ENCODE results near the gene PFKFB2. TPM values are rescaled to one million over a fixed set of nuclear protein-coding genes. Genes with fewer than 3 reads are reported as not detected.

The PFKFB2 gene
- polyA plus RNA-seq, 4 donors: 20.0 to 38.5 (median 25.8) TPM

Other genes starting within 250 kb of the PFKFB2 start
- gene IL20, start 187.7 kb upstream of the PFKFB2 start, polyA plus RNA-seq: not detected
- under 1 TPM in 2 of 4 donors, not detected in 2; 0.24 to 0.34 TPM for gene IL24, start 155.8 kb upstream of the PFKFB2 start, polyA plus RNA-seq
- 1 to 10 TPM; 1.1 to 6.9 (median 2.6) TPM for gene FCMR, start 131.3 kb upstream of the PFKFB2 start, polyA plus RNA-seq
- gene PIGR, start 106.8 kb upstream of the PFKFB2 start, polyA plus RNA-seq: 1,000 to 10,000 TPM in 1 of 4 donors, 100 to 1,000 TPM in 2, 1 to 10 TPM in 1; 2.7 to 3,013 (median 498) TPM
- 1 to 10 TPM in 2 of 4 donors, under 1 TPM in 2; 0.54 to 4.5 (median 0.91) TPM for gene FCAMR, start 82.8 kb upstream of the PFKFB2 start, polyA plus RNA-seq
- 10 to 100 TPM in 3 of 4 donors, 1 to 10 TPM in 1; 9.8 to 32.1 (median 24.3) TPM for gene C1orf116, start 20.5 kb upstream of the PFKFB2 start, polyA plus RNA-seq
- 1 to 10 TPM; 1.9 to 8.4 (median 2.7) TPM for gene YOD1, start 2.1 kb upstream of the PFKFB2 start, polyA plus RNA-seq
- gene C4BPB, start 35.6 kb downstream of the PFKFB2 start, polyA plus RNA-seq: 10 to 100 TPM in 2 of 4 donors, 1 to 10 TPM in 2; 1.1 to 27.3 (median 12.9) TPM
- 1 to 10 TPM in 1 of 4 donors, under 1 TPM in 2, not detected in 1; 0.07 to 2.4 (median 0.22) TPM for gene C4BPA, start 51.0 kb downstream of the PFKFB2 start, polyA plus RNA-seq